ENCODE data around the gene LINC01488.

- TF ChIP-seq CTCF (conservative IDR thresholded peaks at IDR 0.05; ENCODE audit: low read depth in 2 of 2) (no peak), POLR2AphosphoS5 (IDR thresholded peaks at IDR 0.05; ENCODE audit: low read depth) (no peak), EZH2phosphoT487 (IDR thresholded peaks at IDR 0.05; ENCODE audit: unreplicated experiment) (no peak), REST (IDR thresholded peaks at IDR 0.05; ENCODE audit: unreplicated experiment) (no peak), EZH2 (IDR thresholded peaks at IDR 0.05; ENCODE audit: low read depth, unreplicated experiment) (no peak), JUNB (IDR thresholded peaks at IDR 0.05; ENCODE audit: unreplicated experiment) (no peak), ETS1 (IDR thresholded peaks at IDR 0.05) (no peak)
Measured at GRCh38 chr11:69516526-69516925, 35.1 kb downstream of the LINC01488 start.
